Tibial artery (tissue), 4 donors: ENCODE measurements around the gene URAD.
A peak's percentile ranks its signal among the peaks of the same experiment; 100 is the strongest.

Experiments used
- DNase-seq, 2 donors: peaks; one replicate each; pipeline ENCODE4 v3.0.0-alpha.2; 2019
- H3K27ac ChIP-seq, 2 donors: fragments of 200-600 bp; sonication (generic) in 1 of 2; 1 replicate in 1 of 2; 2 replicates in 1 of 2; pipeline ENCODE4 v1.5.1; 2018 to 2019; ENCODE audit warnings: mild to moderate bottlenecking in 1 of 2
- H3K27me3 ChIP-seq, 2 donors: fragments of 200-600 bp; sonication (generic) in 1 of 2; one replicate each; pipeline versions ENCODE4 v1.5.1 to v1.6.0; 2016 to 2019
- H3K36me3 ChIP-seq, 3 donors: fragments of 200-600 bp; sonication (generic) in 2 of 3; one replicate each; pipeline ENCODE4 v1.5.1; 2016 to 2019; ENCODE audit warnings: mild to moderate bottlenecking in 2 of 3
- H3K4me1 ChIP-seq, 4 donors: fragments of 200-600 bp; sonication (generic) in 2 of 4; 1 replicate in 3 of 4; 2 replicates in 1 of 4; pipeline ENCODE4 v1.5.1; 2016 to 2019
- H3K4me3 ChIP-seq, 2 donors: fragments of 200-600 bp; sonication (generic) in 1 of 2; 1 replicate in 1 of 2; 2 replicates in 1 of 2; pipeline ENCODE4 v1.5.1; 2018 to 2019; ENCODE audit warnings: mild to moderate bottlenecking in 2 of 2
- H3K9me3 ChIP-seq, 3 donors: fragments of 200-600 bp; sonication (generic) in 1 of 3; one replicate each; pipeline ENCODE4 v1.5.1; 2016 to 2019
- intact Hi-C: fragments of 100-400 bp; cut with DNase I; formaldehyde crosslinking; loops from one replicate; pipeline ENCODE4 v1.15.0; 2023; ENCODE audit warnings: low total_unique reads
- TF ChIP-seq, protein P1 (sequence below), 2 experiments: fragments of 200-600 bp in 1 of 2; fragments of 450-650 bp in 1 of 2; IDR thresholded peaks; one replicate each; pipeline ENCODE4 v1.5.1; 2017 to 2019; ENCODE audit warnings: antibody characterized with exemption in 2 of 2, mild to moderate bottlenecking in 1 of 2, moderate library complexity in 1 of 2

Gene URAD

DNA sequence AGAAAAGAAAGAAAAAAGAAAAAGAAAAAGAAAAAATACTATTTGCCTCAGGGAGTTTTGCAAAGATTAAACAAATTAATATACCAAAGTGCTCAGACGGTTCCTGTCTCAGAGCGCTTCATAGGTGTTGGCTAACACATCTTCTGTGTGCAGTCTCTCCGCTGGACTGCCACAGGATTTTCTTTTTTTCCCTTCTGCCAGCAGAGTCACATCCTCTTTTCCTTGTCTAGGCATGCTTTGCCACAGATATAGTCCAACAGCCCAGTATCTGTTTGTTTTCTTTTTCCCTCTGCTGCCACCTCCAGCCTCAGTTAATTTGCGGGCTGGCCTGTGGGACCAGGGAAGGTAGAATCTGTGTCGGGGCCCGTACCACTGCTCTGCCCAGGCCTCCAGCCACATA lies 3.4 kb upstream of the URAD start:
- Histone ChIP-seq H3K4me3 (no peak overlapping the region), H3K27me3 (peaks cover 0 to 31% of the 10 kb centered on the region in 2 donors), H3K4me1 (no peaks in the 10 kb centered on the region), H3K9me3 (no peaks in the 10 kb centered on the region), H3K27ac (no peak overlapping the region), H3K36me3 (no peaks in the 10 kb centered on the region)
- intact Hi-C loops = no loop called here
- DNase-seq = no peak
- TF ChIP-seq, protein P1, sequence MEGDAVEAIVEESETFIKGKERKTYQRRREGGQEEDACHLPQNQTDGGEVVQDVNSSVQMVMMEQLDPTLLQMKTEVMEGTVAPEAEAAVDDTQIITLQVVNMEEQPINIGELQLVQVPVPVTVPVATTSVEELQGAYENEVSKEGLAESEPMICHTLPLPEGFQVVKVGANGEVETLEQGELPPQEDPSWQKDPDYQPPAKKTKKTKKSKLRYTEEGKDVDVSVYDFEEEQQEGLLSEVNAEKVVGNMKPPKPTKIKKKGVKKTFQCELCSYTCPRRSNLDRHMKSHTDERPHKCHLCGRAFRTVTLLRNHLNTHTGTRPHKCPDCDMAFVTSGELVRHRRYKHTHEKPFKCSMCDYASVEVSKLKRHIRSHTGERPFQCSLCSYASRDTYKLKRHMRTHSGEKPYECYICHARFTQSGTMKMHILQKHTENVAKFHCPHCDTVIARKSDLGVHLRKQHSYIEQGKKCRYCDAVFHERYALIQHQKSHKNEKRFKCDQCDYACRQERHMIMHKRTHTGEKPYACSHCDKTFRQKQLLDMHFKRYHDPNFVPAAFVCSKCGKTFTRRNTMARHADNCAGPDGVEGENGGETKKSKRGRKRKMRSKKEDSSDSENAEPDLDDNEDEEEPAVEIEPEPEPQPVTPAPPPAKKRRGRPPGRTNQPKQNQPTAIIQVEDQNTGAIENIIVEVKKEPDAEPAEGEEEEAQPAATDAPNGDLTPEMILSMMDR (IDR thresholded peaks at IDR 0.05) = no peak

DNA sequence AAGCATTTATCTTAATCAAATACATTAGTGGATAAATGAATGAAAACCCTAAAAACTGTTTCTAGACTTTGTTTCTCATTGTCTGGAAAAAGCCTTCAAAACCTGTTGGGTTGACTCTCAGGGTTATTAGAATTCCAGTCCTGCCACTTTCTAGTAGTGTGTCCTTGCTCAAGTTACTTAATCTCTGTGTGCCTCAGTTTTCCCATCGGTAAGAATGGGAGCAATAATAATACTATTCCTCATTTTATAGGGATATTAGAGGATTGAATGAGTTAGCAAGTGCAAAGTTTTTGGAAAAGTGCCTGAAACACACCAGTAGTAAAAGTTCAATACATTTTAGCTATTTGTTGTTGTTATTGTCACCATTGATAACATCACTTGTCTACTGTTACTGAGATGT lies 2.9 kb downstream of the URAD start:
- Histone ChIP-seq H3K27ac (no peak overlapping the region), H3K36me3 (no peaks in the 10 kb centered on the region), H3K4me3 (no peak overlapping the region), H3K4me1 (peaks cover 0 to 3% (median 2%) of the 10 kb centered on the region in 4 donors), H3K27me3 (peaks cover 0 to 75% of the 10 kb centered on the region in 2 donors), H3K9me3 (no peaks in the 10 kb centered on the region)
- DNase-seq = no peak
- intact Hi-C loops = loop anchor here (5.0 to 10.0 kb wide), 2 partner anchors 451 to 623 kb away; no protein-coding TSS in a partner anchor
- TF ChIP-seq, protein P1 (IDR thresholded peaks at IDR 0.05) = no peak

GRCh38 chr13:27982361-27982760 lies 6.1 kb downstream of the URAD start:
- Histone ChIP-seq H3K27ac (no peak overlapping the region), H3K4me3 (no peak overlapping the region), H3K36me3 (no peaks in the 10 kb centered on the region), H3K4me1 (peaks cover 0 to 35% (median 27%) of the 10 kb centered on the region in 4 donors), H3K27me3 (peaks cover 0 to 84% of the 10 kb centered on the region in 2 donors), H3K9me3 (no peaks in the 10 kb centered on the region)
- no peak for DNase-seq
- TF ChIP-seq, protein P1 (IDR thresholded peaks at IDR 0.05) = no peak
- intact Hi-C loops = loop anchor here (10.0 kb wide), 1 partner anchor 448 kb away; no protein-coding TSS in a partner anchor

GRCh38 chr13:27981006-27981708 lies 7.3 kb downstream of the URAD start:
- Histone ChIP-seq H3K4me3 (no peak overlapping the region), H3K36me3 (no peaks in the 10 kb centered on the region), H3K27me3 (peaks cover 0 to 86% of the 10 kb centered on the region in 2 donors), H3K9me3 (no peaks in the 10 kb centered on the region), H3K4me1 (peaks cover 0 to 36% (median 27%) of the 10 kb centered on the region in 4 donors), H3K27ac (no peak overlapping the region)
- TF ChIP-seq, protein P1 (IDR thresholded peaks at IDR 0.05) = no peak
- peak in 1 of 2 donors; percentile 28 for DNase-seq
- intact Hi-C loops = loop anchor here (10.0 kb wide), 1 partner anchor 446 kb away; no protein-coding TSS in a partner anchor

- no peaks in the 10 kb centered on the region for H3K9me3 ChIP-seq
- peak in 1 of 2 donors; percentile 58 for DNase-seq
- no peak overlapping the region for H3K4me3 ChIP-seq
- intact Hi-C loops = loop anchor here (10.0 kb wide), 1 partner anchor 446 kb away; no protein-coding TSS in a partner anchor
- H3K27me3 ChIP-seq = peaks cover 0 to 86% of the 10 kb centered on the region in 2 donors
- TF ChIP-seq, protein P1 (IDR thresholded peaks at IDR 0.05) = no peak
- no peaks in the 10 kb centered on the region for H3K36me3 ChIP-seq
- H3K27ac ChIP-seq = no peak overlapping the region
- H3K4me1 ChIP-seq = peaks cover 0 to 42% (median 30%) of the 10 kb centered on the region in 4 donors
Observed at GRCh38 chr13:27980280-27980998, 8.1 kb downstream of the URAD start.
